Ovary (tissue), 3 donors: ENCODE results near the gene PAIP1.

Experiments used
- CTCF ChIP-seq, 3 donors: fragments of 450-650 bp in 2 of 3; fragments of 200-600 bp in 1 of 3; IDR thresholded peaks; one replicate each; pipeline versions ENCODE4 v1.5.1 to v1.8.0; 2016 to 2022; ENCODE audit warnings: antibody characterized with exemption in 3 of 3, mild to moderate bottlenecking in 1 of 3
- EP300 ChIP-seq: sonication (generic); formaldehyde crosslinking; IDR thresholded peaks from one replicate; pipeline ENCODE4 v1.6.1; 2017; ENCODE audit warnings: antibody characterized with exemption
- donor health status: DM: no; HTN: no; CAD: no.

- no peak for TF ChIP-seq CTCF (IDR thresholded peaks at IDR 0.05)
- no peak for TF ChIP-seq EP300
Observed at GRCh38 chr5:43567967-43568366, 11.1 kb upstream of the PAIP1 start.
